Prostate gland (tissue), 2 donors: ENCODE measurements around the gene DAAM1. TPM values are rescaled to one million over a fixed set of nuclear protein-coding genes. Genes with fewer than 3 reads are reported as not detected.

Source experiments
- DNase-seq: peaks from one replicate; pipeline ENCODE4 v3.0.0-alpha.2; 2019; ENCODE audit warnings: low spot score
- H3K27ac ChIP-seq, 2 donors: fragments of 200-600 bp; sonication (generic); 2 replicates each; pipeline ENCODE4 v1.5.1; 2017 to 2019
- H3K27me3 ChIP-seq: fragments of 200-600 bp; sonication (generic); replicated peaks from 2 replicates; pipeline ENCODE4 v1.5.1; 2019; ENCODE audit not compliant: insufficient read depth
- H3K36me3 ChIP-seq, 2 donors: fragments of 200-600 bp; sonication (generic); 1 replicate in 1 of 2; 2 replicates in 1 of 2; pipeline versions ENCODE4 v1.5.1 to v1.8.1; 2017 to 2019
- H3K4me1 ChIP-seq: fragments of 200-600 bp; sonication (generic); replicated peaks from 2 replicates; pipeline ENCODE4 v1.5.1; 2019
- H3K4me3 ChIP-seq, 2 donors: fragments of 200-600 bp; sonication (generic); 2 replicates each; pipeline ENCODE4 v1.5.1; 2017 to 2019
- H3K9me3 ChIP-seq: fragments of 200-600 bp; sonication (generic); 2 replicates; pipeline ENCODE4 v1.5.1; 2017
- POLR2A ChIP-seq: fragments of 450-650 bp; IDR thresholded peaks from one replicate; pipeline ENCODE4 v1.6.1; 2016; ENCODE audit warnings: antibody characterized with exemption, mild to moderate bottlenecking
- POLR2AphosphoS5 ChIP-seq: sonication (generic); formaldehyde crosslinking; IDR thresholded peaks from one replicate; pipeline ENCODE4 v1.6.1; 2017; ENCODE audit warnings: antibody characterized with exemption
- WGBS: methylation state at CpG from one replicate; pipeline ENCODE4 v1.1.5; 2018; 5-methylcytosine and 5-hydroxymethylcytosine counted together
- intact Hi-C: fragments of 100-400 bp; cut with DNase I; formaldehyde crosslinking; loops from one replicate; pipeline ENCODE4 v1.14.2; 2022
- total RNA-seq, 2 donors: library from RNA; depleted of rRNA; stranded (reverse); fragments of >200 nt; gene quantifications; one replicate each; pipeline ENCODE4 v1.1.0, GENCODE V29; 2016
- TF ChIP-seq, protein P1 (sequence below), 4 experiments: fragments of 200-600 bp in 2 of 4; fragments of 450-650 bp in 2 of 4; sonication (generic) in 2 of 4; IDR thresholded peaks; 1 replicate in 3 of 4; 2 replicates in 1 of 4; pipeline ENCODE4 v1.5.1; 2016 to 2019; ENCODE audit warnings: antibody characterized with exemption in 4 of 4, mild to moderate bottlenecking in 2 of 4, moderate library complexity in 2 of 4

Gene DAAM1
- total RNA-seq, 2 donors from 2014 or later: 35.4 to 58.3 TPM

DNA sequence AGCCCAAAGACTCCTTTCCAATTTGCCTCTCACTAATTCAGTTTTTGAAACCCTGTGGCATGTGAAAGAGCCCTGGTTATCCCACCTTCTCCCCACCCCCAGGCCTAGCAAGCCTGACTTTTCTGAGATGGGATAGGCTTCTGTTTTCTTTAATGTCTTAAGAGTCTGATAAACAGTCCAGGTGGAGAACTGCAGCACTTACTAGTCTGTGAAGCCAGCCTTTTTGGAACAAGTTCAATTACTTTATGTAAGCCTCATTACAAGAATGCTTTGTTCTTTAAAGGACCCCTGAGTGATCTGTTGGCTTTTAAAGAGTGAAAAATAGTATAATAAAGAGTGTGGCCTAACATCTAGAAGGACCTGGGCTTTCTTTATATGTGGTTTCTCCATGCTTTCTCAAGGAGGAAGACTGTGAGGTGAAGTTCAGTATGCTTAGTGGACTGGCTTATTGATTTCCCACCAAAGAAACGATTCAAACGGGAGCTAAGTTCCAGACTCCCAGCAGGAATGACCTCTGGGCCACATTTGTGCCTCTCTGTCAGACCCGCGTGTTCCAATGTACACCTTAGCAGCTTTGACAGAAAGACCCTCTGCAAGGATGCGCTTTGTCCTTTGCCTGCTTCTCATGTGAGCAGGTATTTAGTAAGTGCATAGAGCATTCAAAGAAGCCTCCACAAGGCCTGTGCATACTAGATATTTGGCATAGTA lies 129.5 kb downstream of the DAAM1 start:
- WGBS: 64% methylated on average over 5 of the region's 5 CpGs

GRCh38 chr14:59318908-59319307 lies 130.4 kb downstream of the DAAM1 start:
- no peaks in the 10 kb centered on the region for H3K9me3 ChIP-seq
- DNase-seq: no peak
- WGBS: 43% methylated on average over 4 of the region's 4 CpGs
- H3K27ac ChIP-seq: peak overlapping the region in 1 of 2 donors; percentile 4
- no peaks in the 10 kb centered on the region for H3K27me3 ChIP-seq
- intact Hi-C loops: loop anchor here (10.0 kb wide), 1 partner anchor 184 kb away; no protein-coding TSS in a partner anchor
- H3K4me1 ChIP-seq: peaks cover 6% of the 10 kb centered on the region
- no peaks in the 10 kb centered on the region for H3K36me3 ChIP-seq
- H3K4me3 ChIP-seq: no peak overlapping the region
- TF ChIP-seq POLR2AphosphoS5 (no peak), POLR2A (no peak)
- TF ChIP-seq, protein P1, sequence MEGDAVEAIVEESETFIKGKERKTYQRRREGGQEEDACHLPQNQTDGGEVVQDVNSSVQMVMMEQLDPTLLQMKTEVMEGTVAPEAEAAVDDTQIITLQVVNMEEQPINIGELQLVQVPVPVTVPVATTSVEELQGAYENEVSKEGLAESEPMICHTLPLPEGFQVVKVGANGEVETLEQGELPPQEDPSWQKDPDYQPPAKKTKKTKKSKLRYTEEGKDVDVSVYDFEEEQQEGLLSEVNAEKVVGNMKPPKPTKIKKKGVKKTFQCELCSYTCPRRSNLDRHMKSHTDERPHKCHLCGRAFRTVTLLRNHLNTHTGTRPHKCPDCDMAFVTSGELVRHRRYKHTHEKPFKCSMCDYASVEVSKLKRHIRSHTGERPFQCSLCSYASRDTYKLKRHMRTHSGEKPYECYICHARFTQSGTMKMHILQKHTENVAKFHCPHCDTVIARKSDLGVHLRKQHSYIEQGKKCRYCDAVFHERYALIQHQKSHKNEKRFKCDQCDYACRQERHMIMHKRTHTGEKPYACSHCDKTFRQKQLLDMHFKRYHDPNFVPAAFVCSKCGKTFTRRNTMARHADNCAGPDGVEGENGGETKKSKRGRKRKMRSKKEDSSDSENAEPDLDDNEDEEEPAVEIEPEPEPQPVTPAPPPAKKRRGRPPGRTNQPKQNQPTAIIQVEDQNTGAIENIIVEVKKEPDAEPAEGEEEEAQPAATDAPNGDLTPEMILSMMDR (IDR thresholded peaks at IDR 0.05): no peak

More for the DNA sequence above, 129.5 kb downstream of the DAAM1 start:
- Histone ChIP-seq H3K4me3 (no peak overlapping the region), H3K27ac (no peak overlapping the region), H3K36me3 (no peaks in the 10 kb centered on the region), H3K9me3 (no peaks in the 10 kb centered on the region), H3K4me1 (peaks cover 7% of the 10 kb centered on the region), H3K27me3 (no peaks in the 10 kb centered on the region)
- intact Hi-C loops: loop anchor here (10.0 kb wide), 1 partner anchor 183 kb away; no protein-coding TSS in a partner anchor
- no peak for DNase-seq
- TF ChIP-seq, protein P1 (IDR thresholded peaks at IDR 0.05): no peak
- TF ChIP-seq POLR2AphosphoS5 (no peak), POLR2A (no peak)

DNA sequence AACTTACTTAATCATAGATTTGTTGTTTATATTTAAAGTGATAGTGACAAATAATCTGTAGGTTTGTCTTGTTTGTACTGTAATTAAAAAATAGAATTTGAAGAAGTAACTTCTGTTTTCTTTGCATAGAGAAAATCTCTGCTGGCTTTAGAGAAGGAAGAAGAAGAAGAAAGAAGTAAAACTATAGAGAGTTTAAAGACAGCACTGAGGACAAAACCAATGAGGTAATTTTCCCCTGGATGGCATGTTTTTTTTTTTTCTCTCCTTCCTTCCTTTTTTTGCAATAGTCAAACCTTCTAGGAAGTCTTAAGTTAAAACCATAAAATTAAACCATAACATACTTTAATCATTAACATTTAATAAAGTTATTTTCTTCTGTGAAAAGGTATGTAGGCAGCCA lies 131.9 kb downstream of the DAAM1 start:
- Histone ChIP-seq H3K4me1 (peaks cover 6% of the 10 kb centered on the region), H3K27me3 (no peaks in the 10 kb centered on the region), H3K4me3 (no peak overlapping the region), H3K36me3 (no peaks in the 10 kb centered on the region), H3K9me3 (no peaks in the 10 kb centered on the region), H3K27ac (no peak overlapping the region)
- no peak for DNase-seq
- intact Hi-C loops: no loop called here
- TF ChIP-seq POLR2AphosphoS5: no peak
- TF ChIP-seq POLR2A: no peak

- Histone ChIP-seq H3K4me3 (no peak overlapping the region), H3K27ac (no peak overlapping the region), H3K9me3 (no peaks in the 10 kb centered on the region), H3K36me3 (no peaks in the 10 kb centered on the region), H3K4me1 (peaks cover 6% of the 10 kb centered on the region), H3K27me3 (no peaks in the 10 kb centered on the region)
- no peak for DNase-seq
- 81% methylated on average over 3 of the region's 3 CpGs for WGBS
- intact Hi-C loops: no loop called here
- TF ChIP-seq, protein P1 (IDR thresholded peaks at IDR 0.05): no peak
- TF ChIP-seq POLR2A: no peak
- TF ChIP-seq POLR2AphosphoS5: no peak
Measured at GRCh38 chr14:59320763-59321625, 132.5 kb downstream of the DAAM1 start.

GRCh38 chr14:59321626-59321949 lies 133.1 kb downstream of the DAAM1 start:
- H3K27me3 ChIP-seq: no peaks in the 10 kb centered on the region
- no peak overlapping the region for H3K27ac ChIP-seq
- H3K36me3 ChIP-seq: no peaks in the 10 kb centered on the region
- intact Hi-C loops: no loop called here
- no peaks in the 10 kb centered on the region for H3K9me3 ChIP-seq
- TF ChIP-seq, protein P1 (IDR thresholded peaks at IDR 0.05): no peak
- TF ChIP-seq POLR2AphosphoS5 (no peak), POLR2A (no peak)
- no peak overlapping the region for H3K4me3 ChIP-seq
- WGBS: 40% methylated on average over 3 of the region's 3 CpGs
- no peak for DNase-seq
- H3K4me1 ChIP-seq: peaks cover 6% of the 10 kb centered on the region
